ENCODE measurements around the gene GLT6D1. TPM values are rescaled to one million over a fixed set of nuclear protein-coding genes. Genes with fewer than 3 reads are reported as not detected.

GLT6D1 gene
- total RNA-seq, 4 donors from 2014 or later = not detected

DNA sequence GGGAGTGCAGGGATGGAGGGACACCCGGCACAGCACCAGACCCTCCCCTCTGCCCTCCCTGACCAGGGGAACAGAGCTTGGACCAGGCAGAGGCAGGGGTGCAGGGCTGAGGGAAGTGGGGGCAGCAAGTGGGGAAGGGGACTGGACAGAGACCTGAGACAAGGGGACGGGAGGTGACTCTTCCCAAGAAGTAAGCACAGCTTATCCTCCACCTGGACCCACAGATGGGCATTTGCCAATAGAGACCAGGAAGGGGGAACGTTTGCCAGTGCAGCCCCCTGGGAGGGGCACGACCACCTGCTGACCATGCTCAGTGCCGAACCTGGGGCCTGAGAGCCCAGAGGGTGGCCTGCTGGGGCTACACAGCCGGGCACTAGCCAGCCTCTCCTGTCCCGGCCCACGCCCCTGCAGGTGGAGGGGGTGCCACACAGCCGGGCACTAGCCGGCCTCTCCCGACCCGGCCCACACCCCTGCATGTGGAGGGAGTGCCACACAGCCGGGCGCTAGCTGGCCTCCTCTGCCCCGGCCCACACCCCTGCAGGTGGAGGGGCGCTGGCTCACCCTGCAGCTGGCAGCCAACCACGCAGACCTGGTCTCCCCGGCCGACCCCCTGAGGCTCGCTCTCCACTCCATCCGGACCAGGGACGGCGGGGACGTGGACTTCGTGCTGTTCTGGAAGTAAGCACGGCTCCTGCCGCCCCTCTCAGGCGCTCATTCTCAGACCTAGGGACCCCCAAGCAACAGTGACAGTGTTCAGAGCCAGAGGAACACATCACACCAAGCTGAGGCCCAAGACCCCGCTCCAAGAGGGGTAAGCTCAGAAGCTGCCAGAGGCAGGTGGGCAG is 24.3 kb downstream of the GLT6D1 start:
- TF ChIP-seq POLR2A (IDR thresholded peaks at IDR 0.05) (no peak), EP300 (IDR thresholded peaks at IDR 0.05) (no peak), CTCF (IDR thresholded peaks at IDR 0.05) (no peak), POLR2AphosphoS5 (IDR thresholded peaks at IDR 0.05) (no peak)
- no peak overlapping the region for H3K27ac ChIP-seq
- H3K9me3 ChIP-seq = no peaks in the 10 kb centered on the region
- no peak for ATAC-seq
- H3K36me3 ChIP-seq = no peaks in the 10 kb centered on the region
- 100% methylated on average over 1 of the region's 29 CpGs; no CpG with 5 or more reads in 1 of the 2 donors for WGBS, 2 donors (ENCODE audit: low coverage in 1 of 2)
- H3K4me3 ChIP-seq = no peak overlapping the region
- no peaks in the 10 kb centered on the region for H3K4me1 ChIP-seq
- peaks cover 90% of the 10 kb centered on the region for H3K27me3 ChIP-seq

GRCh38 chr9:135613946-135614805 is 25.2 kb downstream of the GLT6D1 start:
- Histone ChIP-seq H3K27ac (no peak overlapping the region), H3K36me3 (no peaks in the 10 kb centered on the region), H3K4me3 (no peak overlapping the region), H3K9me3 (no peaks in the 10 kb centered on the region), H3K4me1 (no peaks in the 10 kb centered on the region), H3K27me3 (peaks cover 89% of the 10 kb centered on the region)
- no peak for ATAC-seq
- no CpG with 5 or more reads among the region's 34 CpGs for WGBS, 2 donors (ENCODE audit: low coverage in 1 of 2)
- TF ChIP-seq POLR2AphosphoS5 (IDR thresholded peaks at IDR 0.05) (no peak), POLR2A (IDR thresholded peaks at IDR 0.05) (no peak), CTCF (IDR thresholded peaks at IDR 0.05) (no peak)

- 47 to 60% methylated on average over 6 to 9 of the region's 24 CpGs for WGBS, 2 donors (ENCODE audit: low coverage in 1 of 2)
- Histone ChIP-seq H3K36me3 (no peaks in the 10 kb centered on the region), H3K4me3 (no peak overlapping the region), H3K9me3 (no peaks in the 10 kb centered on the region), H3K27ac (no peak overlapping the region), H3K4me1 (no peaks in the 10 kb centered on the region), H3K27me3 (peaks cover 87% of the 10 kb centered on the region)
- TF ChIP-seq EP300 (IDR thresholded peaks at IDR 0.05) (no peak), CTCF (IDR thresholded peaks at IDR 0.05) (no peak), POLR2A (IDR thresholded peaks at IDR 0.05) (no peak), POLR2AphosphoS5 (IDR thresholded peaks at IDR 0.05) (no peak)
- ATAC-seq = no peak
Observed at GRCh38 chr9:135612981-135613910, 26.1 kb downstream of the GLT6D1 start.

- TF ChIP-seq EP300 (IDR thresholded peaks at IDR 0.05) = no peak
- TF ChIP-seq POLR2AphosphoS5 (IDR thresholded peaks at IDR 0.05) = no peak
- TF ChIP-seq CTCF (IDR thresholded peaks at IDR 0.05) = no peak
- no peak for TF ChIP-seq POLR2A (IDR thresholded peaks at IDR 0.05)
- H3K9me3 ChIP-seq = no peaks in the 10 kb centered on the region
- peaks cover 80% of the 10 kb centered on the region for H3K27me3 ChIP-seq
- WGBS, 2 donors (ENCODE audit: low coverage in 1 of 2) = 70% methylated on average over 2 of the region's 8 CpGs; no CpG with 5 or more reads in 1 of the 2 donors
- H3K4me3 ChIP-seq = no peak overlapping the region
- ATAC-seq = no peak
- no peaks in the 10 kb centered on the region for H3K36me3 ChIP-seq
- no peak overlapping the region for H3K27ac ChIP-seq
- no peaks in the 10 kb centered on the region for H3K4me1 ChIP-seq
Observed at GRCh38 chr9:135612437-135612836, 26.9 kb downstream of the GLT6D1 start.

All from gastroesophageal sphincter (tissue), 4 donors.